NCI-H82 treated with DMSO at 0.1 percent for 48 hours (cell line): Measurements from ENCODE around the gene TRNP1.

Experiments used
- DNase-seq: peaks from one replicate; lab custom pipeline; 2025; ENCODE audit not compliant: unreplicated experiment; lab: John Stamatoyannopoulos, UW

Gene TRNP1

DNA sequence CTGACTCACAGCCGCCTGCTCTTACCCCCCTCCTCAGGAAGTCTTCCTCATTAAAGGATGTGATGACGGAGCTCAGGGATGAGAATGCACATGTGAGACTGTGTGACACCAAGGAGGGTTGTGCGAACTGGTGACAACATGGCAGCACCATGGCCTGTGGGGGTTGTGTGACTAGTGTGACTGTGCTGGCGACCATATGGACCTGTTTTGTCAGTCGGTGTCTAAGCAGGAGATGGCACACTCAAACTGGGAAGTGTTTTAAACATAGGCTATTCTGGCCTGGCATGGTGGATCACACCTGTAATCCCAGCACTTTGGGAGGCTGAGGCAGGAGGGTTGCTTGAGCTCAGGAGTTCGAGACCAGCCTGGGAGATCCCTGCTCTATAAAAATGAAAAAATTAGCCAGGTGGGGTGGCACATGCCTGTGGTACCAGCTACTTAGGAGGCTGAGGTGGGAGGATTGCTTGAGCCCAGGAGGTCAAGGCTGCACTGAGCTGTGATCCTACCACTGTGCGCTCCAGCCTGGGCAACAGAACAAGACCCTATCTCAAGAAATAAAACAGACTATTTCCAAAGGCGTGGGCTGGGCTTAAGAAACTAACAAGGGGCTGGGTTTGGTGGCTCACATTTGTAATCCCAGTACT is 7.4 kb downstream of the TRNP1 start:
- DNase-seq = no peak

GRCh38 chr1:27001570-27002360 is 8.3 kb downstream of the TRNP1 start:
- no peak for DNase-seq

GRCh38 chr1:27003745-27004470 is 10.4 kb downstream of the TRNP1 start:
- DNase-seq = no peak

DNA sequence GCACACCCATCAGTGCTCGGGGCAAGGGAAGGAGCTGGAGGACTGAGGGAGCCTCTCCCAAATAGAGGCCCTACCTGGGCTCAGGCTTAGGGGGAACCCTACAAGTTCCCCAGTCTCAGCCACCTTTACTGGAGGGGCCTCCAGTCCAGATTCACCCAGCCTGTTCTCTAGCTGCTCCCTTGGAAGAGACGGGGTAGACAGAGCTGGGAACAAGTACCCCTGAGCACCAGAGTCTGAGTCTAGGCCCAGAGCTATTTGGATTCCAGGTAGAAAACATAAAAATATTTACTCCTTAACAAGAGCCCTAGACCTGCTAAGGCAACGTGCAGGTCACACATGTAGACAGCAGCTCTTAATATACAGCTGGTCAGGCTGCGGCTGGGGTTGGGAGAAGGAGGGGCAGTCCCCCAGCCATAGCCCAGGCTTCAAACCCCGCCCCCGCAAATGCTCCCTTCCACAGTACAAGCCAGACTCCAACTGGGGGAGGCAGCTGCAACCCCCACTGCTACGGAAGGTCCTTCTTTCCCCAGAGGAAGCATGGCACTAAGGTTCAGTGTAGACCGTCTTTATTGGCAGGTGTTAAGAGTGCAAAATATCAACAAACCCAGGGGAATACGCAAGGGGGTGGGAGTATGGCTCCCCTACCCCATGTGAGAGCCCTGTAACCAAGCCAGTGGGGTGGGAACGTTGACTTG is 11.1 kb downstream of the TRNP1 start:
- DNase-seq = peak; percentile 70

DNA sequence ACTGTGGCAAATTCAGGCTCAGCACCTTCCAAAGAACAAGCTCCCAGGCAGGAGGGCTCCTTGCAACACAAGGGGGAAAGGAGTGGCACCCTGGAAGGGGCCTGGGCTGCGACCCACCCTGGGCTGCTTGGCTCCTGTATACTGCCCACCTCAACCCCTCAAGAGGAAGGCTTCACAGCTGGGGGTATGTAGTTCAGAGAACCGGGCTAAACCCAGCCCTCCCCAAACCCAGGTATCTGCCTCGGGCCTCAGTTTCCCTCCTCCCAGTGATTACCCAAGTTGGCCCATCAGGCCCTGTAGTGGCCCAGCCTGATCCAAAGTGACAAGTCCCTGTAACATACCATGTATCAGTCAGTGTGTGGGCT is 11.7 kb downstream of the TRNP1 start:
- no peak for DNase-seq

GRCh38 chr1:27005648-27006496 is 12.4 kb downstream of the TRNP1 start:
- no peak for DNase-seq

DNA sequence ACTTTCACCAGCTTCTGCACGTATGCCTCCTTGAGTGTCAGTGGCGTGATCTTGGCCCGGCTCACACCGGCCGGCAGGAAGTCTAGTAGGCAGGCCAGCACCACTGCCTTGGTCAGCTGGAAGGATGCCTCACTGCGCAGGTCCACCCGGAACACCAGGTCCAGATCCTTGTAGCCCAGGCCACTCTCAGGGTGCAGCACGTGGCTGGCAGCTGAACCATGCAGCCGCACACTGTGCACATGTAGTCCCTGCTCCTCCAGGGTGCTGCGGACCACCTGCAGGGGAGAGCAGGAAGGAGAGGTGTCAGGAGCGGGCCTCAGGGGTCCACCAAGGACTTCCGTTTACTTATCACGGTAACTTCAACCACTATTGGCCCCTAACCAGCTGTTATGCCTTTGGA is 13.2 kb downstream of the TRNP1 start:
- DNase-seq = no peak

DNA sequence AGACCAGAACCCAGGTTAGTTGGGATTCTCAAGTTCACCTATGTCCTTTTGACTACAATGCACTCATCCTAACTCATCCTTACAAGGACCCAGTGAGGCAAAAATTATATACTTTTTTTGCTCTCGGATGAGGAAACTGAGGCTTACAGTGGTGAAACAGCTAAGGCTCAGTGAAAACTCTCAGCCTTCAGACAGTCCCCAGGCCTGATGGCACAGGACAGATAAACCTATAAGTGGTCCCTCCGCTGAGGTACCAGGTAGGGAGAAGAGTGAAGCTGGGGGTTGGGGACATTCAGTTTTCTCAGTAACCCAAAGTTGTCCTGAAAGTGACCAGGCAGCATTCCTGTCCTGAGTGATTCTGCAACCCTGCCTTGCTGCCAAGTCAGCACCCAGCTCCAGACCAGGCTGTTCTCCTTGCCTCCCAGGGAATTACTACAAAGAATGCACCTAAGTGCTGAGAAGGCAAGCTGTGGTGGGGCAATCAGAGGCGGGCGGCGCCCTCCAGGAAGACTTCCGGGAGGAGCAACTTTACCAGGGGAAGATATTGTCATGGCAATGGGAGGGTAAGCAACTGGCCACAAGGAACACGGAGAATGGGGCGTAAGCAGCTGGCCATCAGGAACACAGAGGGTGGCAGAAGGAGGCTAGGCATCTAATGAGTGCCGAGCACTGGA is 14.6 kb downstream of the TRNP1 start:
- no peak for DNase-seq

DNA sequence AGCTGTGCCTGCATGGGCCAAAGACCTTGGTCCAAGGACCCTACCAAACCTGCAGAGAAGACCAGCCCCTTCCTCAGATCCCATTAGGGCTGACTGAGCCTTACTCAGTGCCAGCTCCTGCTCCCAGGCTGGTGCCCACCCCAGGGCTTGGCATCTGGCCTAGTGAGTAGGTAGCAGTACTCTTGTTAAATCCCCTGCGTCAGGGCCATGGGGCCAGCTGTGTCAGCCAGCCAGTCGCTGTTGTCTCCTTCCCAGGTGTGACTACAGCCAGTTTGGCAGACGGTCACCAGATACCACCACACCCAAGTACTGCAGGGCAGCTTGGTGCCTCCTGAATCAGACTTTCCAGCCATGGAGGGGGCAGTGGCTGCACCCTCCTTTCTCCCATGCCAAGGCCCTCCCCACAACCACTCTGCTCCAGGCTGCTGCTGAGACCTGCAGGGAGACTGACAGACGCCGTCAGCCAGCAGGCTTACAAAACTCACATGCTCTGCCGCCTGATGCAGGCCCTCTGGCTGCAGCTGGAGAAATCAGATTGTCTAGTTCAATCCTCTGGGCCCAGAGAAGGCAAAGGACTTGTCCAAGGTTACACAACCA is 16.2 kb downstream of the TRNP1 start:
- no peak for DNase-seq

DNA sequence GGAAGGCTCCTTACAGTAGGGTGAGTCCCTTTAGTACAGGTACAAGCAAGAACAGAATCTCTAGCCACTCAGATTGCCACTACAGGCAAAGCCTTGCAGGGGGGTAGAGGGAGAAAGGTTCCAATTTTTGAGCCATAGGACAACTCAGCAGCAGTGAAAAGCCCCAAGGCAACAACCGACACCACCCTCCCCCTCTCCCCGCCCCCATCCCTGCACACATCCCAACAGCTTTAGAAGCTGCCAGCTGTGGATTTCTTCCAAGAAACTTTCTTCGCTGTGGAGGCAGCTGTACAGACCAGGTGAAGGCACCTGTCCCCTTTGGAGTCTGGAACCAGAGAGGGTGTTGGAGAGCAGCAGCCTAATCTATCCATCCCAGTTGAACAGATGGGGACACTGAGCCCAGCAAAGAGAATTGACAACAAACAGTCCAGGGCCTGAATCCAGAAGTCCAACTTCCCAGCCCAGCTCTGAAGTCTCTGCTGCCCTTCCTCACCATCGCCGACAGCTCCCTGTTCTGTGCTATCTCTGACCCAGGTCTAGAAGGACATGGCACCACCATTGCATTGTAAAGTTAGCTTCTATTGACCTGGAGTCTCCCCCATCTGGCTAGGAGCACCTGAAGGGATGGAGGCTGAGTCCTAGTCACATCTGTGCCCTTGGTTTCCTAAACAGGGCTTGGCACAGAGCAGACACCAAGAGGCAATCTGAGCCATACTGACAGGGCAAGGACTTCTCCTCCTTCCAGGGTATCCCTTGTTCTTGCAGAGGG is 16.9 kb downstream of the TRNP1 start:
- no peak for DNase-seq

DNA sequence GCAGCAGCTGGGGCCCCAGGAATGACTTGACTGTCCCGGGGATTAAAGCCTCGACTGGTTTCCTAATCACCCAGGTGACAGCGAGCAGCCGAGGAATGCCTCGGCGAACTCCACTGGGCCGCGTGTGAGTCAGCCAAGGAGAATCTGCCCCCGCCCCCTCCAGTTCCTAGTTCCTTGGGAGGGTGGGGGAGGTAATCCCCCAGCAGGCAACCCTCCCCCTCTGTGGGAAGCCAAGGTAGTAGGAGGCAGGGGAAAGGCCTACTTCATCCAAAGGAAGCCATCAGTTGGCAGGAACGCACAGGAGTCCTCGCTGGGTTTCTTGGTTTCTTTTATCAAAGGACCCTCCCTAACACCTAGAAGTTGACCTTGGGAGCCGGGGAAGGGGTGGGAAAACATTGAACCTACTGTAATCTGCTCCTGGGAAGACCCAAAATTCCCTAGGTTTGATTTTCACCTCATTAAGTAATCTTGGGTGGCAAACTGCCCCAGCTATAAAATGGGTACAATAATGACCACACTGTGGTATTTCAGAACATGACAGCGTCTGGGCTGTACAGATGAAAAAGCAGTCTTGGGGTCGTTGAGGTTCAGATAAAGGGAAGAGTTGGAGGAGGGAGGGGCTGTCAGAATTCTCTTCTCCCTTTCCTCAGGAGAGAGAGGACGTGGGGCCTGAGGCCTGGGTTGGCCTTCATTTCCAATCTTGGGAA is 17.7 kb downstream of the TRNP1 start:
- peak; percentile 47 for DNase-seq

DNA sequence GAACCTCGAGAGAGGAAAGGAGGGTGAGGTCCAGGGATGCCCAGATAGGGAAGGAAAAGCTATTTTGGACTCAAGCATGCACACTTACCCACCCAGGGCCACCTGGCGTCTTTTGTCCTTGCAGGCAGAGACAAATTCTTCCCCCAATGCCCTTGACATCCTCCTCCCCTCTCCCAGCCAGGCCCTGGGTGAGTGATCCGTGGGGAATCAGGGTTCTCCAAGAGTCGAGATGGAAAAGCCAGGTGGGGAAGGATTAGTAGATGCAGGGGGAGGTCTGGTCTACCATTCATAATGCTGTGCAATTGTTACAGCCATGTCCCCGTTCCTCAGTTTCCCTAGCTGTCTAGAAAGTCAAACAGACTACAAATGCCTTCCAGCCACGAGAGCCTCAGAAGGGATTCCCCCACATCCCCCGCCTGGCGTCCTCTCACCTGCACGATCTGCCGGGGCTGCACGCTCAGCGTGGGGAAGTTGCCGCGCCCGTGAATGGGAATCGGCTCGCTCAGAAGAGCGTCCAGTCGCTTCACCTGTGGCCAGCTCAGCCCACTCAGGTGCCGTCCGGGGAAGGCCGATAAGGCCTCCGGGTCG is 18.6 kb downstream of the TRNP1 start:
- no peak for DNase-seq

GRCh38 chr1:27015260-27015659 is 21.8 kb downstream of the TRNP1 start:
- DNase-seq = no peak

GRCh38 chr1:27016376-27016775 is 22.9 kb downstream of the TRNP1 start:
- DNase-seq = no peak

DNA sequence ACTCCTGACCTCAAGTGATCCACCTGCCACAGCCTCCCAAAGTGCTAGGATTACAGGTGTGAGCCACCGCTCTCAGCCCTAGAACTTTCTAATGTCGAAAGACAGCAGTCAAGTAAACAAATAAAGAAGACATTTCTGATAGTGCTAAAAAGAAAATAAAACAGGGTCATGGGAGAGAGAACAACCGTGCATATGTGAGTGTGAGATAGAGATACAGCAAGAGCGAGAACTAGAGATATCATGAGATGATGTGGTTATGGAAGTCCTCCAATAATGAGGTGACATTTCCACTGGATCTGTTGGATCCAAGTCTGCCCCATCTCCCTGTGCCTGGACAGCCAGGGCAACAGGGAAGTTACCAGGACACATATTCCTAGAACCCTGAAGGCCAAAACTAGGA is 23.7 kb downstream of the TRNP1 start:
- no peak for DNase-seq

GRCh38 chr1:27018316-27018715 is 24.8 kb downstream of the TRNP1 start:
- DNase-seq = no peak

DNA sequence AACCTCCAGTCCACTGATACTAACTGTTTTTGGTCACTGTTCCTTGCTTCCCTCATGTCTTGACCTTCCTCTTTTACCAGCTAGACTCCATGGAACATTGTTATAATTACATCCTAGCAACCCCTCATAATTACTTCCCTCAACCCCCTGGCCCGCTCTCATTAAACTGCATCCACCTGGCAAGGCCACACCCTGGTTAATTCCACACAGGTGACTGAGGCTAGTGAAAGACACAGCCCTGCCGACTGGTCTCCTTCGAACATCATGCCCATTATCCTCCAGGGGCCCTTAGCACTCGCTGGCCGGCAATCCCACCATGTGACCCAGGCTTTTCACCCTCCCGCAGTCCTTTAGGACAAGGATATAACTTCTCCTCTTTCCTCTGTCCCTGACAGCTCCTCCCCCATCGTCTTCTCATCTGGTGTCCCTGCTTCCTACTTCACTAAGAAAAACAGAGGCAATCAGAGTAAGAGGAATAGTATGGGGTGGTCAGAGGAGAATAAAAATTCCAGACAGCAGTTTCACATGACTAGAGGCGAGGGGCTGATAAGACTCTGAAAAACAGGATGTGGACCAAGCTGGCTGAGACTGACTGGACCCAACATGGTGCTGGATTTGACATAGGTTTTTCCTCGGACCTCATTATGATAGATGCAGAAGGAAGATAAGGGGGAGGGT is 28.0 kb downstream of the TRNP1 start:
- DNase-seq = no peak
